CD1c-positive myeloid dendritic cell (primary cell): ENCODE data around the gene LSM4.
"Not testable (repeated sequence)": the region's sequence is repeated elsewhere in the genome, so short reads cannot be mapped to it uniquely, and the experiment has no call there.

Experiments
- DNase-seq: peaks from one replicate; pipeline ENCODE4 v3.0.0-alpha.2; 2016; ENCODE audit errors: extremely low spot score

LSM4 gene

DNA sequence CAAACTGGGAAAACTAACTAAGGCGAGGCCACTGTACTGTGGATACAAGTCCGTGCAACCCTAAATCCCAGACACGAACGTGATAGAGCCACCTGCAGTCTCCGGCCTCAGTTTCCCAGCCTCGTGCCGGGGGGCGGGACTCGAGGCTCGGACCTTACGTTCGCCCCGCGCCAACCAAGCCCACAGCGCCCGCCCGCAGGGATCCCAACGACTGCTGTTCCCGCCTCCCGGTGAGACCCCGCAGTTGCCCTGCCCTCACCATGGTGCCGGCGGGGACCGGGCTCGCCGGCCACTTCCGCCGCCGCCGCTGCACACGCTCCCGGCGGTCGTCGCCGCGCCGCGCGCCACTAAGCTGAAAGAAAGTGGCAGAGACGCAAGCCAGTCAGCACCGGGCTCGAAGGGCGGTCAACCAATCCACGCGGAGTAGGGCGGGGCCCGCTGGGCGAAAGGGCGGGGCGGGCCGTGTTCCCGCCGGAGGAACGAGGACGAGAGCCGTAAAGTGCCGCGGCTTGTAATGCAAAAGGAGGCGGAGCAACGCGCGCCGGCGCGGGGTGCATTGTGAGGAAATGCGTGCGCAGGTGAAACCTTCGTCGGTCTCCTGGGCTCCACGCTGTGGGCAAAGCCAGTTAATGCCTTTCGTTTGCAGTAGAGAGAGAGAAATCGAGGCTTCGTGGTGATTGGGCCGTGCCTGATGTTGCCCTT lies at the start of gene LSM4:
Gene LSM4 (minus strand): TSS at position 318 of the 702 bp plus-strand sequence. CDS start 56 bp downstream, at position 262.
- DNase-seq, result peak; percentile 99

DNA sequence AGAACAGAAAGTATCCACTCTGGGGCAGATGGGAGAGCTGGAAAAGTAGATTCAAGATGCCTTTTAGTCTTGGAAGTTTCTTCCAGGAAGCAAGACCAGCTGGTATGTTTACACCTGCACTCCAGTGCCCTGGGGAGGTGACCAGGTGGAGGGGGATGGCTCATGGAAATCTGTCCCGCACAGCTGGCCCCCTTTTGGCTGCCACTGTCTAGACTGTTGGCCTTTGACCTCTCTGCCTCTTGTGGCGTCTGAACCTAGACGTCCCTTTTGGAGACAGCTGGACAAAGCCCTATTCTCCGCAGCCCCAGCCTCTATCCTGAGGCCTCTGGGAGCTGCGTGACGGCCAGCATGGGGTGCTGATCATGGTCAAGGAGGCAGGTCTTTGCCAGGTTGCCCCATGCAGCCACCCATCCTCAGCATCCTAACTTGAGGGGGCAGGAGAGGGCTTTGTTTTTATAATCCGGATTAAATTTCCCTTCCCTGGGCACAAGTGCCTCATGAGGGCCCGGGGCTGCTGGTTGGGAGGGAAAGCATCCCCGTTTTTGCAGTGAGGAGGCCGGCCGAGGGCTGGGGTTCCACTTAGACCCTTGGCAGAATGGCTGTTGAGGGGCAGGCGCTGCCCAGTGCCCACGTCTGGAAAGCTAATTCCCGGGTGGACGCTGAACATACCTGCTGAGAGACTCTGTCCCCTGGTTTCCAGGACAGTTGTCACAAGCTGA lies 45.8 kb upstream of the LSM4 start:
- no peak for DNase-seq

GRCh38 chr19:18366021-18366435 lies 43.2 kb upstream of the LSM4 start:
- peak; percentile 70 for DNase-seq

- DNase-seq, result peak; percentile 92
Observed at GRCh38 chr19:18364826-18365528, 42.1 kb upstream of the LSM4 start.

GRCh38 chr19:18364277-18364825 lies 41.5 kb upstream of the LSM4 start:
- not testable (repeated sequence) for DNase-seq

- no peak for DNase-seq
Observed at GRCh38 chr19:18363787-18364186, 40.9 kb upstream of the LSM4 start.

DNA sequence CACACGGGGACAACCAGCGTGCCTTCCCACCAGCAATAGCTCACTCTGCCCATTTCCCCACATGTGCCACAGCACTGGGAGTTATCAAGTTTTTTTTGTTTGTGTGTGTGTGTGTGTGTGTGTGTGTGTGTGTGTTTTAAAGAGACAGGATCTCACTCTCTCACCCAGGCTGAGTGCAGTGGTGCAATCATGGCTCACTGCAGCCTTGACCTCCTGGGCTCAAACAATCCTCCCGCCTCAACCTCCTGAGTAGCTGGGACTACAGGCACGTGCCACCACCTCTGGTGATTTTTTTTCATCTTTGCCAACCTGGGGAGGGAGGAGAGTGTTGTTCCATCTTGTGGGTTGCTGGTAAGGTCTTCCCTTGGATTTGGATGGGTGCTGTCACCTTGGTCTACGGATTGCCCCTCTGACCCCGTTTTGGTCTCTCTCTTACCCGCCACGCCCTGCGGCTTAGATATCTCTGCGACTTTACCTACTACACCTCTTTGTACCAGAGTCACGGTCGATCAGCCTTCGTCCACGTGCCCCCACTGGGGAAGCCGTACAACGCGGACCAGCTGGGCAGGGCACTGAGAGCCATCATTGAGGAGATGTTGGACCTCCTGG lies 40.2 kb upstream of the LSM4 start:
- no peak for DNase-seq

DNA sequence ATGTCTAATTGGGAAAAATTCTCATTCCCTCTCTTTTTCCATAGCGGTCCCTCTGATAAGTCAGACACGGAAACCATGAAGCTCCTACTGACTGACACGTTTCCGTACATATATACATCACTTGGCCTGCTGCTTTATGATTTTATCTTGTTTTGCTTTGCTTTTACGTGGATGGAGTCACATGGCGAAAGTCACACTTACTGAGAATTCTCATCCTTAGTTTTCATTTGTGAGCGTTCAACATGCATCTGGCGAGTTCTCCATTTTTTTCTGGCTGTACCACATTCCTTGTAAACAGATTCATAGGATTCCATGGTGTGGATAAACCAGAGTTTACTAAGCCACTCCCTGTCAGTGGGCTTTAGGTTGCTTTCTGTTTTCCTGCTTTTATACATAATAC lies 38.8 kb upstream of the LSM4 start:
- no peak for DNase-seq

- DNase-seq, result no peak
Observed at GRCh38 chr19:18357041-18357440, 34.2 kb upstream of the LSM4 start.

DNA sequence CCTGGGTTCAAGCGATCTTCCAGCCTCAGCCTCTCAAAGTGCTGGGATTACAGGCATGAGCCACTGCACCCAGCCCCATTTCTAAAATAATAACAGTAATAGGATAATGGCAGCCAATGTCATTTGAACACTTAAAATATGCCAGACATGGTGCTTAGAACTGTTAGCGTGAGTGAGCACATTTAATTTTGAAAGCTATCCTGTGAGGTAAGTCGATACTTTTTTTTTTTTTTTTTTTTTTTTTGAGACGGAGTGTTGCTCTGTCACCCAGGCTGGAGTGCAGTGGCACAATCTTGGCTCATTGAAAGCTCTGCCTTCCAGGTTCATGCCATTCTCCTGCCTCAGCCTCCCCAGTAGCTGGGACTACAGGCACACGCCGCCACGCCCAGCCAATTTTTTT lies 31.9 kb upstream of the LSM4 start:
- not testable (repeated sequence) for DNase-seq

DNA sequence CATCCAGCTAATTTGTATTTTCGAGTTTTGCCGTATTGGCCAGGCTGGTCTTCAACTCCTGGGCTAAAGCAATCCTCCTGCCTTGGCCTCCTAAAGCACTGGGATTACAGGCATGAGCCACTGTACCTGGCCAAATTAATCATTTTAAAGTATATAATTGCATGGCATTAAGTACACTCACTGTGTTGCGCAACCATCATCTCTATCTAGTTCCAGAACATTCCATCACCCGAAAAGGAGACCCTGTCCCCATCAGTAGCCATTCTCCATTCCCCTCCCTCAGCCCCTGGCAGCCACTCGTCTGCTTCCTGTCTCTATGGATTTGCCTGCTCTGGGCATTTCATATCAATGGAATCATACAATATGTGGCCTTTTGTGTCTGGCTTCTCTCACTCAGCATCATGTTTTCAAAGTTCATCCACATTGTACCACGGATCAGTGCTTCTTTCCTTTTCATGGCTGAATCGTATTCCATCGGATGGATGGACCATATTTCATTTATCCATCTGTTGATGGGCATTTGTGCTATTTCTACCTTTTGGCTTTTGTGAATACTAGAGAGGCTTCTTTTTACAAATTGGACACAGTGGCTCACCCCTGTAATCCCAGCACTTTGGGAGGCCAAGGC lies 30.6 kb upstream of the LSM4 start:
- DNase-seq, result no peak

GRCh38 chr19:18351544-18351943 lies 28.7 kb upstream of the LSM4 start:
- DNase-seq, result no peak

GRCh38 chr19:18350490-18350889 lies 27.6 kb upstream of the LSM4 start:
- DNase-seq, result no peak

DNA sequence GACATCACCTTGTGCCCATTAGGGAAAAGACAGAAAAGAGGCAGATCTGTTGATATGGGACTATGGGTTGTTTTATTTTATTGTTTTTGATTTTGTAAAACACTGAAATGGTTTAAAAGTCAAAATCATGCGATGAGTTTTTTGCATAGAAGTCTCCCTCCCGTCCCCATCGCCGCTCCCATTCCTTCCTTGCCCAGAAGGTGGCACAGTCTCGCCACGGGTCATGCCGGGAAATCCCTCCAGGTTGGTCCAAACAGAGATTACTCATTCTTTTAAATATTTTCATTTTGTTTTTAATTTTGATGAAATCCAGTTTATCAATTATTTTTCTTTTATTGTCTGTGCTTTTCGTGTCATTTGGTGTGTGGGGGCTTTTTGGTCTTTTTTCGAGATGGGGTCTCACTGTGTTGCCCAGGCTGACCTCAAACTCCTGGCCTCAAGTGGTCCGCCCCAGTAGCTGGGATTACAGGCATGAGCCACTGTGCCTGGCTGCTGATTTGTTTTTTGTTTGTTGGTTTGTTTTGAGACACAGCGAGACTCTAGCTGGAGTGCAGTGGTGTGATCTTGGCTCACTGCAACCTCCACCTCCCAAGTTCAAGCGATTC lies 26.8 kb upstream of the LSM4 start:
- peak; percentile 63 for DNase-seq

DNA sequence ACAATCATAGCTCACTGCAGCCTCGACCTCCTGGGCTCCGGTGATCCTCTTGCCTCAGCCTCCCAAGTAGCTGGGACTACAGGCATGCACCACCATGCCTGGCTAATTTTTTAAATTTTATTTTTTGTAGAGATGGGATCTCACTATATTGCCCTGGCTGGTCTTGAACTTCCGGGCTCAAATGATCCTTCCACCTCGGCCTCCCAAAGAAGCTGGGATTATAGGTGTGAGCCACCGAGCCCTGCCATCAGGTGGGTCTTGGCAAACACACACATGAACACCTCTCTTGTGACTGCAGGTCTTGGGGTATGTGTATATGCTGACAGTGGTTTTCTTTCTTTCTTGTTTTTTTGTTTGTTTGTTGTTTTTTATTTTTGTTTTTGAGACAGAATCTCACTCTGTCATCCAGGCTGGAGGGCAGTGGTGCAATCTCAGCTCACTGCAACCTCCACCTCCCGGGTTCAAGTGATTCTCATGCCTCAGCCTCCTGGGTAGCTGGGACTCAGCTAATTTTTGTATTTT lies 26.0 kb upstream of the LSM4 start:
- not testable (repeated sequence) for DNase-seq

DNA sequence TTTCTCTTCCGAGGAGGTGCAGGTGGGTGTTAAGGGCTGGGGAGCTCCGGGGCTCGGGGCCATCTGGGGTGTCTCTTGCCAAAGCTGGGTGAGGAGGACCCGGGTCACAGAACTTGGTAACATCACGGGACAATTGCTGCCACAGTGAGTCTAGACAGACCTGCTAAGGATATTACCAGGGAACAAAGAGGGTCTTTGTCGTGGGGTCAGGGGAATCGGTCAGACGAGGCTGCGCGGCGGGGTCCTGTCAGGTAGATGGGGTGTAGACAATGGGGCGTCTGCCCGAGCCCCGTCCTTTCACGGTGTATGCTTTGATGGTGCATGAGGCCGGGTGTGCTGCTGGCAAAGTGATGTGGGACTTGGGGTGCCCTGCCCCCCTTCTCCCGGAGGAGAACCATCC lies 25.3 kb upstream of the LSM4 start:
- no peak for DNase-seq

GRCh38 chr19:18346091-18346490 lies 23.2 kb upstream of the LSM4 start:
- DNase-seq, result no peak

DNA sequence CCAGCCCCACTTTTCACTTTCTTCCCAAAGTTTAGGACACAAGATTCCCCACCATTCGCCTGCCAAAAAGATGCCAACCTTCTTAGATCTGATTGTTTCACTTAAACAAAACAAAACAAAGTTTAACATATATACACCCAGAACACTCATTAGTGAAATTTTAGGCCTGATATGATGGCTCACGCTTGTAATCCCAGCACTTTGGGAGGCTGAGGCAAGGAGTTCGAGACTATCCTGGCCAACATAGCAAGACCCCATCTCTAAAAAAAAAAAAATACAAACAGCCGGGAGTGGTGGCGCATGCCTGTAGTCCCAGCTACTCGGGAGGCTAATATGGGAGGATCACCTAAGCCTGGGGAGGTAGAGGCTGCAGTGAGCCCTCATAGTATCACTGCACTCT lies 22.4 kb upstream of the LSM4 start:
- no peak for DNase-seq

GRCh38 chr19:18344582-18344950 lies 21.7 kb upstream of the LSM4 start:
- DNase-seq, result no peak

- no peak for DNase-seq
Observed at GRCh38 chr19:18342090-18342632, 19.3 kb upstream of the LSM4 start.
